Breast epithelium (tissue), 4 donors: Measurements from ENCODE around the gene HADH. TPM values are rescaled to one million over a fixed set of nuclear protein-coding genes. Genes with fewer than 3 reads are reported as not detected.

Experiments used
- DNase-seq, 2 donors: peaks; one replicate each; pipeline ENCODE4 v3.0.0-alpha.2; 2019; ENCODE audit warnings: low spot score in 2 of 2
- H3K27ac ChIP-seq, 2 donors: fragments of 200-600 bp; sonication (generic) in 1 of 2; one replicate each; pipeline ENCODE4 v1.5.1; 2016 to 2019; ENCODE audit warnings: mild to moderate bottlenecking in 1 of 2
- H3K27me3 ChIP-seq, 2 donors: fragments of 200-600 bp; sonication (generic) in 1 of 2; one replicate each; pipeline versions ENCODE4 v1.5.1 to v1.6.0; 2017 to 2019; ENCODE audit warnings: control low read depth in 1 of 2, mild to moderate bottlenecking in 1 of 2
- H3K36me3 ChIP-seq: fragments of 200-600 bp; one replicate; pipeline ENCODE4 v1.5.1; 2019
- H3K4me1 ChIP-seq, 2 donors: fragments of 200-600 bp; sonication (generic); one replicate each; pipeline ENCODE4 v1.5.1; 2016 to 2019; ENCODE audit warnings: control low read depth in 1 of 2
- H3K4me3 ChIP-seq, 3 donors: fragments of 200-600 bp; sonication (generic); 1 replicate in 2 of 3; 2 replicates in 1 of 3; pipeline ENCODE4 v1.5.1; 2016 to 2019; ENCODE audit warnings: mild to moderate bottlenecking in 3 of 3, moderate library complexity in 2 of 3
- H3K9me3 ChIP-seq, 2 donors: fragments of 200-600 bp; sonication (generic) in 1 of 2; one replicate each; pipeline ENCODE4 v1.5.1; 2016 to 2019; ENCODE audit warnings: control low read depth in 1 of 2
- CTCF ChIP-seq, 3 donors: fragments of 450-650 bp; IDR thresholded peaks; one replicate each; pipeline ENCODE4 v1.5.1; 2016 to 2017; ENCODE audit warnings: antibody characterized with exemption in 3 of 3, mild to moderate bottlenecking in 3 of 3, moderate library complexity in 3 of 3
- POLR2A ChIP-seq: fragments of 450-650 bp; IDR thresholded peaks from one replicate; pipeline ENCODE4 v1.6.1; 2016; ENCODE audit warnings: antibody characterized with exemption, mild to moderate bottlenecking, moderate library complexity
- POLR2AphosphoS5 ChIP-seq, 3 donors: sonication (generic); formaldehyde crosslinking; IDR thresholded peaks; one replicate each; pipeline ENCODE4 v1.6.1; 2017; ENCODE audit warnings: antibody characterized with exemption in 3 of 3
- intact Hi-C: fragments of 100-400 bp; cut with DNase I; formaldehyde crosslinking; loops from one replicate; pipeline ENCODE4 v1.15.1; 2023; ENCODE audit warnings: low total_unique reads
- total RNA-seq, 3 donors: library from RNA; depleted of rRNA; stranded (reverse); fragments of >200 nt; gene quantifications; one replicate each; pipeline ENCODE4 v1.1.0, GENCODE V29; 2016

HADH gene
- total RNA-seq, 3 donors from 2014 or later: 48.8 to 152 (median 77.7) TPM

- Histone ChIP-seq H3K9me3 (no peaks in the 10 kb centered on the region), H3K27ac (peak overlapping the region; percentile 30 to 33), H3K4me3 (no peak overlapping the region), H3K36me3 (no peaks in the 10 kb centered on the region), H3K4me1 (no peaks in the 10 kb centered on the region), H3K27me3 (no peaks in the 10 kb centered on the region)
- TF ChIP-seq CTCF (IDR thresholded peaks at IDR 0.05) (no peak), POLR2AphosphoS5 (IDR thresholded peaks at IDR 0.05) (no peak), POLR2A (no peak)
- intact Hi-C loops: no loop called here
- no peak for DNase-seq
Measured at GRCh38 chr4:108013327-108013726, 23.6 kb downstream of the HADH start.

GRCh38 chr4:108013955-108014354 lies 24.3 kb downstream of the HADH start:
- Histone ChIP-seq H3K9me3 (no peaks in the 10 kb centered on the region), H3K36me3 (no peaks in the 10 kb centered on the region), H3K27ac (peak overlapping the region in 1 of 2 donors; percentile 30), H3K27me3 (no peaks in the 10 kb centered on the region), H3K4me3 (no peak overlapping the region), H3K4me1 (no peaks in the 10 kb centered on the region)
- TF ChIP-seq POLR2A: no peak
- TF ChIP-seq CTCF (IDR thresholded peaks at IDR 0.05): no peak
- no peak for TF ChIP-seq POLR2AphosphoS5 (IDR thresholded peaks at IDR 0.05)
- intact Hi-C loops: no loop called here
- no peak for DNase-seq

- no peak overlapping the region for H3K4me3 ChIP-seq
- H3K27ac ChIP-seq: no peak overlapping the region
- intact Hi-C loops: no loop called here
- no peaks in the 10 kb centered on the region for H3K9me3 ChIP-seq
- no peaks in the 10 kb centered on the region for H3K4me1 ChIP-seq
- no peaks in the 10 kb centered on the region for H3K27me3 ChIP-seq
- DNase-seq: peak; percentile 67 to 82
- peak; percentile 57 to 86 (median 84) for TF ChIP-seq CTCF (IDR thresholded peaks at IDR 0.05)
- TF ChIP-seq POLR2A: no peak
- peak in 1 of 3 donors; percentile 11 for TF ChIP-seq POLR2AphosphoS5 (IDR thresholded peaks at IDR 0.05)
- no peaks in the 10 kb centered on the region for H3K36me3 ChIP-seq
Measured at GRCh38 chr4:108018040-108018883, 28.6 kb downstream of the HADH start.

- intact Hi-C loops: no loop called here
- Histone ChIP-seq H3K27me3 (no peaks in the 10 kb centered on the region), H3K4me1 (no peaks in the 10 kb centered on the region), H3K4me3 (no peak overlapping the region), H3K27ac (no peak overlapping the region), H3K9me3 (no peaks in the 10 kb centered on the region), H3K36me3 (no peaks in the 10 kb centered on the region)
- no peak for TF ChIP-seq POLR2AphosphoS5 (IDR thresholded peaks at IDR 0.05)
- no peak for TF ChIP-seq POLR2A
- TF ChIP-seq CTCF (IDR thresholded peaks at IDR 0.05): no peak
- no peak for DNase-seq
Measured at GRCh38 chr4:108018884-108019187, 29.1 kb downstream of the HADH start.

- no peaks in the 10 kb centered on the region for H3K9me3 ChIP-seq
- no peaks in the 10 kb centered on the region for H3K4me1 ChIP-seq
- H3K27me3 ChIP-seq: no peaks in the 10 kb centered on the region
- no peak for DNase-seq
- no peak overlapping the region for H3K27ac ChIP-seq
- TF ChIP-seq CTCF (IDR thresholded peaks at IDR 0.05) (no peak), POLR2AphosphoS5 (IDR thresholded peaks at IDR 0.05) (no peak), POLR2A (no peak)
- no peak overlapping the region for H3K4me3 ChIP-seq
- intact Hi-C loops: no loop called here
- H3K36me3 ChIP-seq: no peaks in the 10 kb centered on the region
Measured at GRCh38 chr4:108024085-108024877, 34.6 kb downstream of the HADH start.
